Adrenal gland (tissue), 12 donors: ENCODE measurements around the gene PRLR. TPM values are rescaled to one million over a fixed set of nuclear protein-coding genes. Genes with fewer than 3 reads are reported as not detected.

ENCODE experiments used
- DNase-seq, 7 donors: peaks; one replicate each; pipeline ENCODE4 v3.0.0-alpha.2; 2019 to 2020
- H3K27ac ChIP-seq, 5 donors: fragments of 200-600 bp; sonication (generic) in 4 of 5; 1 replicate in 3 of 5; 2 replicates in 2 of 5; pipeline versions ENCODE4 v1.5.1 to v1.8.0; 2016 to 2020; ENCODE audit warnings: mild to moderate bottlenecking in 1 of 5
- H3K27me3 ChIP-seq: fragments of 200-600 bp; 2 replicates; pipeline ENCODE4 v1.8.0; 2021
- H3K36me3 ChIP-seq, 2 donors: fragments of 200-600 bp; replicated peaks in 1 of 2; 1 replicate in 1 of 2; 2 replicates in 1 of 2; pipeline versions ENCODE4 v1.5.1 to v1.8.0; 2018 to 2022
- H3K4me1 ChIP-seq, 2 donors: fragments of 200-600 bp; replicated peaks in 1 of 2; 1 replicate in 1 of 2; 2 replicates in 1 of 2; pipeline versions ENCODE4 v1.5.1 to v1.8.0; 2018 to 2021
- H3K4me3 ChIP-seq, 4 donors: fragments of 200-600 bp; sonication (generic) in 3 of 4; one replicate each; pipeline ENCODE4 v1.5.1; 2016 to 2018
- H3K9me3 ChIP-seq, 3 donors: fragments of 200-600 bp; sonication (generic) in 1 of 3; replicated peaks in 1 of 3; 1 replicate in 2 of 3; 2 replicates in 1 of 3; pipeline versions ENCODE4 v1.5.1 to v1.8.0; 2016 to 2021
- POLR2A ChIP-seq, 2 donors: fragments of 450-650 bp; IDR thresholded peaks; one replicate each; pipeline ENCODE4 v1.6.1; 2017; ENCODE audit warnings: antibody characterized with exemption in 2 of 2, mild to moderate bottlenecking in 2 of 2, moderate library complexity in 1 of 2
- WGBS, 4 donors: extraction: QIAGEN DNeasy Blood & Tissue Kit in 2 of 4; methylation state at CpG; one replicate each; pipeline versions ENCODE4 v1.1.5 to v1.1.7; 2013 to 2017; 5-methylcytosine and 5-hydroxymethylcytosine counted together
- intact Hi-C, 2 donors: fragments of 100-400 bp; cut with DNase I; formaldehyde crosslinking; loops; one replicate each; pipeline versions ENCODE4 v1.14.1 to v1.15.0; 2022 to 2023
- polyA plus RNA-seq, 3 donors: library from polyadenylated mRNA; stranded (reverse); fragments of 200-250 nt in 2 of 3; fragments of 350-450 nt in 1 of 3; fragmentation: Illumina TruSeq in 1 of 3; extraction: RNeasy Lipid Tissue Mini Kit (QIAGEN cat#74804) in 1 of 3; gene quantifications; one replicate each; pipeline ENCODE4 v1.2.3, GENCODE V29; 2013 to 2014
- total RNA-seq, 9 donors: library from RNA; depleted of rRNA in 4 of 9; stranded (reverse); fragments of >200 nt in 4 of 9; fragments of 120-200 nt in 1 of 9; fragmentation: NEBNext Ultra II Directional in 1 of 9; extraction: Animal tissue kit (Norgen Biotek cat#: 25700) in 1 of 9; gene quantifications; one replicate each; pipeline versions ENCODE4 v1.1.0 to v1.2.4, GENCODE V29; 2013 to 2023
- TF ChIP-seq, protein P1 (sequence below), 6 experiments: fragments of 450-650 bp in 4 of 6; fragments of 200-600 bp in 2 of 6; sonication (generic) in 1 of 6; IDR thresholded peaks; 1 replicate in 5 of 6; 2 replicates in 1 of 6; pipeline versions ENCODE4 v1.5.1 to v1.8.0; 2016 to 2021; ENCODE audit warnings: antibody characterized with exemption in 6 of 6, mild to moderate bottlenecking in 2 of 6, moderate library complexity in 1 of 6
- donor health status: healthy with polysubstance abuse.
- donor health status: Bipolar disorder and iron deficiency.
- donor health status: DM: yes; HTN: yes; CAD: no.
- donor health status: DM: no; HTN: no; CAD: no.
- donor health status: DM: no; HTN: no; CAD: no.
- donor health status: DM: yes; HTN: yes; CAD: no.

PRLR gene
- total and polyA plus RNA-seq, 12 donors: 2.1 to 149 (median 74.1) TPM

DNA sequence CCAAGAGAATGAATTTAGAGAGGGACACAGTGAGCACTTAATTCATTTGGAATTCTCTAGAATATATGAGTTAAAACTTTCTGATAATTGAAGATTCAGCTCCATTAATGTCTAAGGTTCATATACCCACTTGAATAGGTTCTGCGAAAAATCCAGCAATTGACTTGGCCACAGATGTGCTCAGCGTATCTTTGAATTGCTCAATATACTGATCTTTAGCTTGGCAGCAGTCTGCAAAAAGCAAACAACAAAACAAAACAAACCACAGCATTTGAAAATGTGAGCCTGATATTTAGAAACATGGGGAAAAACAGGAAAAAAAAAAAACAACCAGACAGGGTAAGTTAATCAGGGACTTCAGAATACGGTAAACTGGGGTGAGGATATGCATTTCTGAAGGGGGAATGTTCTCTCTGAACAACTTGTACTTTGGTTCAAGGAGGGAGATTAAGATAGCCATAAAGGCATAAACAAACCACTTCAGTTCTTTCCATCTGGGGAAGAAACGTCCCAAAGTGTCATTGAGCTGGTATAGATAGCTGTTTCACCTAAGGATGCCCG lies 203.9 kb downstream of the PRLR start:
- H3K4me1 ChIP-seq: no peaks in the 10 kb centered on the region
- no peak overlapping the region for H3K4me3 ChIP-seq
- H3K36me3 ChIP-seq: no peaks in the 10 kb centered on the region
- no peak overlapping the region for H3K27ac ChIP-seq
- no peak for DNase-seq
- intact Hi-C loops: no loop called here
- 73 to 80% (median 76%) methylated on average over 5 of the region's 5 CpGs for WGBS, 4 donors
- TF ChIP-seq POLR2A (IDR thresholded peaks at IDR 0.05): no peak
- TF ChIP-seq, protein P1, sequence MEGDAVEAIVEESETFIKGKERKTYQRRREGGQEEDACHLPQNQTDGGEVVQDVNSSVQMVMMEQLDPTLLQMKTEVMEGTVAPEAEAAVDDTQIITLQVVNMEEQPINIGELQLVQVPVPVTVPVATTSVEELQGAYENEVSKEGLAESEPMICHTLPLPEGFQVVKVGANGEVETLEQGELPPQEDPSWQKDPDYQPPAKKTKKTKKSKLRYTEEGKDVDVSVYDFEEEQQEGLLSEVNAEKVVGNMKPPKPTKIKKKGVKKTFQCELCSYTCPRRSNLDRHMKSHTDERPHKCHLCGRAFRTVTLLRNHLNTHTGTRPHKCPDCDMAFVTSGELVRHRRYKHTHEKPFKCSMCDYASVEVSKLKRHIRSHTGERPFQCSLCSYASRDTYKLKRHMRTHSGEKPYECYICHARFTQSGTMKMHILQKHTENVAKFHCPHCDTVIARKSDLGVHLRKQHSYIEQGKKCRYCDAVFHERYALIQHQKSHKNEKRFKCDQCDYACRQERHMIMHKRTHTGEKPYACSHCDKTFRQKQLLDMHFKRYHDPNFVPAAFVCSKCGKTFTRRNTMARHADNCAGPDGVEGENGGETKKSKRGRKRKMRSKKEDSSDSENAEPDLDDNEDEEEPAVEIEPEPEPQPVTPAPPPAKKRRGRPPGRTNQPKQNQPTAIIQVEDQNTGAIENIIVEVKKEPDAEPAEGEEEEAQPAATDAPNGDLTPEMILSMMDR (IDR thresholded peaks at IDR 0.05): no peak
- no peaks in the 10 kb centered on the region for H3K9me3 ChIP-seq
- no peaks in the 10 kb centered on the region for H3K27me3 ChIP-seq

DNA sequence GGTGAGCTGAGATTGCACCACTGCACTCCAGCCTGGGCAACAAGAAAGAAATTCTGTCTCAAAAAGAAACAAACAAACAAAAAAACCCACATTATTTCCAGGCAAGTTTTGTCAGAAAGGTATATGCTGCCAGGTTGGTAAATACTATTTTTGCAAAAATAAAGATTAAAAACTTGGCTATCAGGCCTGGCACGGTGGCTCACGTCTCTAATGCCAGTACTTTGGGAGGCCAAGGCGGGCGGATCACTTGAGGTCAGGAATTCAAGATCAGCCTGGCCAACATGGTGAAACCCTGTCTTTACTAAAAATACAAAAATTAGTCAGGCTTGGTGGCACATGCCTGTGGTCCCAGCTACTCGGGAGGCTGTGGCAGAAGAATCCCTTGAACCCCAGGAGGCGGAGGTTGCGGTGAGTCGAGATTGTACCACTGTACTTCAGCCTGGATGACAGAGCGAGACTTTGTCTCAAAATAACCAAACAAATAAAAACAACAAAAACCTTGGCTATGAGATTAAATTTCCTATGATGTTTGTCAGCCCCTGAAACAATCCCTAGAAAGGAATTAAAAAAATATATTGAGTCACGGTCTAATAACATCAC lies 205.3 kb downstream of the PRLR start:
- WGBS, 4 donors: 84 to 94% (median 90%) methylated on average over 10 of the region's 10 CpGs

DNA sequence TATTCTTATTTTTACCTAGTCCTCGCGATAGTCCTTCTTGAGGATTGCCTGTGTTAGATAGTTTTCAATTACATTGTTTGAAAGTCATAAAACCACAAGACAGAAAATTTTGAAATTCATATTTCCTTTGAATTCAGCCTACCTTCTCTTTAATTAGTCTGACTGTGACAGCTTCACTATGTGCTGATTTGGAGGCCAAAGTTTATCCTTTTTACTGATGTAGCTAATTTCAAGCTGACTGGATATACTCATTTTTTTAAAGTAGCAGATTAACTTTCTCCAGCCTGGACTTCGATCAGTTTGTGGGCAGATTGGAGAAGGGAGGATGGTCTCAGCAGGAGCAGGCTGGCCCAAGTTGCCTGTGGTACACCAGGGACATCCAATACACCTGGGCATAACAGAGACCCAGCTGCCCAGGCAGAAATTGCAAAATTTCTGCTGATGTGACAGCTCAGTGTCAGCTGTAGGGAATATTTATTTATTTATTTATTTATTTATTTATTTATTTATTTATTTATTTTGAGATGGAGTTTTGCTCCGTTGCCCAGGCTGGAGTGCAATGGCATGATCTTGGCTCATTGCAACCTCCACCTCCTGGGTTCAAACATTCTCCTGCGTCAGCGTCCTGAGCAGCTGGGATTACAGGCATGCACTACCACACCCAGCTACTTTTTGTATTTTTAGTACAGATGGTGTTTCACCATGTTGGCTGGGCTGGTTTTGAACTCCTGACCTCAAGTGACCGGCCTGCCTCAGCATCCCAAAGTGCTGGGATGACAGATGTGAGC lies 206.7 kb downstream of the PRLR start:
- Histone ChIP-seq H3K4me3 (no peak overlapping the region), H3K4me1 (no peaks in the 10 kb centered on the region), H3K27me3 (no peaks in the 10 kb centered on the region), H3K27ac (no peak overlapping the region), H3K36me3 (no peaks in the 10 kb centered on the region), H3K9me3 (no peaks in the 10 kb centered on the region)
- DNase-seq: no peak
- intact Hi-C loops: no loop called here
- TF ChIP-seq, protein P1 (IDR thresholded peaks at IDR 0.05): no peak
- no peak for TF ChIP-seq POLR2A (IDR thresholded peaks at IDR 0.05)
- 75 to 90% (median 84%) methylated on average over 6 to 7 of the region's 7 CpGs for WGBS, 4 donors

More for the DNA sequence above, 205.3 kb downstream of the PRLR start:
- Histone ChIP-seq H3K4me1 (no peaks in the 10 kb centered on the region), H3K4me3 (no peak overlapping the region), H3K9me3 (no peaks in the 10 kb centered on the region), H3K27me3 (no peaks in the 10 kb centered on the region), H3K36me3 (no peaks in the 10 kb centered on the region), H3K27ac (no peak overlapping the region)
- TF ChIP-seq, protein P1 (IDR thresholded peaks at IDR 0.05): no peak
- TF ChIP-seq POLR2A (IDR thresholded peaks at IDR 0.05): no peak
- intact Hi-C loops: no loop called here
- no peak for DNase-seq

DNA sequence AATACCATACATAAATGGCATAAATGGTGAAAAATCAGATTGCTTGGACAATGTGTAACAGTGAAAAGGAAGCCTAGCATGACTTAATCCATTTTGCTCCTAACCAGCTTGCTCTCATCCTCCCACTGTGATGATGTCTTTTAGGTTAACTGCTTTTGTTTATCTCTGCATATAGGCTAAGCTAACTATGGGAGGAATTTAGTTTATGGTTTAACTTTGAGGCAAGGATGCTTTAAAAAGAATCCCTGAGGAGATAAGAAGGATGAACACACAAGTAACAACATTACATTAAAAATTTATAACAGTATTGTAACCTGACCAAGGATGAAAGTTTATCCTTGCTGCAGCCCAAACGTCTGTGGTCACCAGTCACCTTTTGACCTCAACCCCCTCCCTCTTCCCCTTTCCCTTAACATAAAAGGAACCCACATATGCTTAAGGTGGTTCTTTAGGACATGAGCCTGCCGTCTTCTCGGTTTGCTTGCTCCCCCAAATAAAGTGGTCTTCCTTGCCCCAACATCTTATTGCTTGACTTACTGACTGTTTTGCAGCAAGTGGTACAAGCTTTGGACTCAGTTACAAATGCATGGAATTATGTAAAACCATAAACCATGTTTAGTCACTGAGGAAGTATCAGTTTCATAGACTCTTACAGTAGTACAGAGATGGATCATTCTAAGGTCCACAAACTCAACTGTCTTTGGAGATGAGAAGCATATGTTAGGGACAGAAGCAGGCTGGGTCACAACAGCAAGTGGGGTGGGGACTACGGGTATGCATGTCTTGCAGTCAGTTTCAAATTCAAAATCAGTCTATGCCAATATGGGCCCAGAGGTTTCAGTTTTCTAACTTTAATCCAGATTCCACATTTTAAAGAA lies 213.9 kb downstream of the PRLR start:
- intact Hi-C loops: no loop called here
- TF ChIP-seq, protein P1 (IDR thresholded peaks at IDR 0.05): no peak
- no peak for TF ChIP-seq POLR2A (IDR thresholded peaks at IDR 0.05)
- Histone ChIP-seq H3K4me1 (no peaks in the 10 kb centered on the region), H3K27ac (no peak overlapping the region), H3K4me3 (no peak overlapping the region), H3K36me3 (no peaks in the 10 kb centered on the region), H3K9me3 (no peaks in the 10 kb centered on the region), H3K27me3 (no peaks in the 10 kb centered on the region)
- WGBS, 4 donors: 41 to 60% (median 46%) methylated on average over 4 of the region's 4 CpGs
- no peak for DNase-seq
